ENCODE results near the gene DYTN.

DYTN gene

DNA sequence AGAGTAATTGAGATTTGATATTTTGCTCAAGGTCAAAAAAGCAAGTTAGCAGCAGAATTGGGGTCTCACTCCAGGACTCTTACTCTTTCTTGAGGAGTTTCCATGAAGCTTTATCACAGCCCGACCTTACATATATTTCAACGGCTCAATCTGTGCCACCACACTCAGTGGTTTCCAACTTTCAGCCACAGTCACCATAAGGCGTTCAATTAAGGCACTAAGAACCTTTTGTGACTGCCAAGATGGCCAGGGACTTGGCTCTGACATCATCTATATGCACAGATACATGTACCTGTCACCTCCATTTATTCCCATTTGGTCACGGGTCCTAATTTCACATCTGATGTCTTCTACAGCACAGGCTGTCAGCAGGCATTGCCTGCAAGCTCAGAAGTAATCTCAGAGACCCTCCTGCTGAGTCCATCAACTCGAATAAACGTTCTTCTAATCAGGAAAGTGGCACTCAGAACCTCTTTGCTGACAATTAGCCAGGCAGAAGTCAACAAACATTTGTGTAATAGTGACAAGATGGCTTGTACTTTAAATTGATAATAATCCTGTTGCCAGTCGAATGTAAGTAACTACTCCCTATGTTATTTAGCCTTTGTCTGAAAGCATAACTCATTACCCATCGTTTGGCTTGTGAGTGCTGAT, 16.1 kb downstream of the DYTN start:
- no peak for DNase-seq (ENCODE audit: extremely low read depth in 1 of 2, low read depth in 1 of 2)

- no peak for DNase-seq (ENCODE audit: extremely low read depth in 1 of 2, low read depth in 1 of 2)
Observed at GRCh38 chr2:206700156-206700555, 18.0 kb downstream of the DYTN start.

- DNase-seq (ENCODE audit: extremely low read depth in 1 of 2, low read depth in 1 of 2): no peak
Observed at GRCh38 chr2:206698811-206699210, 19.4 kb downstream of the DYTN start.

GRCh38 chr2:206696910-206697309, 21.3 kb downstream of the DYTN start:
- no peak for DNase-seq (ENCODE audit: extremely low read depth in 1 of 2, low read depth in 1 of 2)

- no peak for DNase-seq (ENCODE audit: extremely low read depth in 1 of 2, low read depth in 1 of 2)
Observed at GRCh38 chr2:206693399-206694137, 24.6 kb downstream of the DYTN start.

DNA sequence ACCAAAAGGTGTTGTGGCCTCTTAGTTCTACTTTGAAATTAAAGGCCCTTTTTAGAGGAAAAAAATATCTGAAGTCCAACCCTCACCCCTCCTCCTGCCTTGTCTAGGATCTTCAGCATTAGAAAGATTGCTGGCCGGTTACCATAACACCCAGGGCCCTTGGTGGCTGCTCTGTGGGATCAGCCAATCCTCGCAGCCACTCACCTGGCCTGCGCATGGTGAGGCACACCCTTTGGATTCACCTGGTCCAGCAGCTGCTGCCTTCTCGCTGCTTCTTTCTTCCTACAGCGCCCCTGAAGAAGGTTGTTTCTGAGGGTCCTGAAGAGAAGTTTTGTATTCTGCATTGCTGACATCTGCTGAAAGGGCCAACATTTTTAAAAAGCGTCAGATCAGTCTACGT, 25.2 kb downstream of the DYTN start:
- DNase-seq (ENCODE audit: extremely low read depth in 1 of 2, low read depth in 1 of 2): no peak

DNA sequence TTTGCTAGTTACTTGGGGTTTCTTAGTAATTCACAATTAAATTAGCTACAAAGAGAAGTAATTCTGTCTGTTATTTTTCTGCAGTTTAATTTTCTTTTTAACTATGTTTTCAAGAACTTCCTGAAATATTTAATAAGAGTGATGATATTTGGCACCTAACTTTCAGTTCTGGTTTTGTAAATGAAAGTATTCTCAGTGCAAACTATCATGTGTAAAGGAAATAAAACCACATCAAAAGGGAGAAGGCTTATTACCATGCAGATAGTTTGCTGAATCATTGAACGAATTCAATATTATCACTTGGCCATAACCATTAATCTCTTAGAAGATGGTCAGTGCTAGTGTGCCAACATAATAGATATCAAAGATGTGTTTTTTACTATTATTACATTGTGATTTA, 29.2 kb downstream of the DYTN start:
- no peak for DNase-seq (ENCODE audit: extremely low read depth in 1 of 2, low read depth in 1 of 2)

DNA sequence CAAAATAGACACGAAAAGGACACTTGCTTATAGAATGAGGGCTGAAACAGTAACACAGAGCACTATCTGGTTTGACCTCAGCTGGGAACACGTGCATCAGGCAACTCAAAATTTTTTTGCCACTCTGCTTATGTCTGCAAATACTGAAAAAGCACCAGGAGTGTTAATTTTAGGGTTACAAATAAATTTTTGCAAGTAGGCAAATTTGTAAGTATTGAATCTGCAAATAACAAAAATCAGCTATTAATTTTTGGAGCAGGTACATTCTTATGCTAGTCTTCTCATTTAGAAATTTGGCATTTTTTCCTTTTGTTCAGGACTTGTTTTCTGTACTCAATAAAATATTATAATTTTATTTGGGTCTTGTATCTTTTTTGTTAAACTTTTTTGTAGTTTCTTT, 29.7 kb downstream of the DYTN start:
- DNase-seq (ENCODE audit: extremely low read depth in 1 of 2, low read depth in 1 of 2): no peak

DNA sequence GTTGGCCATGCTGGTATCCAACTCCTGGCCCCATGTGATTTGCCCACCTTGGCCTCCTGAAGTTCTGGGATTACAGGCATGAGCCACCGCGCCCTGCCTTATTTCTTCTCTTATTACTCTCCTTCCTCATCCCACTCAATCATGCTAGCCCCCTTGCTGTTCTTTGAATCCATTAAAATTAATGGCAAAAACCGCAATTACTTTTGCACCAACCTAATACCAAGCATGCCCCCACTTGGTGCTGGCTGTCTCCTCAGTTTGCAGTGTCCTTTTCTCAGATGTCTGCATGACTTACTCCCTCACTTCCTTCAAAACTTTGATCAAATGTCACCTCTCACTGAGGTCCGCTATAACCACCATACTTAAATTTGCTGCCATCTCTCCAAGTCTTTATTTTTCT, 34.6 kb downstream of the DYTN start:
- no peak for DNase-seq (ENCODE audit: extremely low read depth in 1 of 2, low read depth in 1 of 2)

DNA sequence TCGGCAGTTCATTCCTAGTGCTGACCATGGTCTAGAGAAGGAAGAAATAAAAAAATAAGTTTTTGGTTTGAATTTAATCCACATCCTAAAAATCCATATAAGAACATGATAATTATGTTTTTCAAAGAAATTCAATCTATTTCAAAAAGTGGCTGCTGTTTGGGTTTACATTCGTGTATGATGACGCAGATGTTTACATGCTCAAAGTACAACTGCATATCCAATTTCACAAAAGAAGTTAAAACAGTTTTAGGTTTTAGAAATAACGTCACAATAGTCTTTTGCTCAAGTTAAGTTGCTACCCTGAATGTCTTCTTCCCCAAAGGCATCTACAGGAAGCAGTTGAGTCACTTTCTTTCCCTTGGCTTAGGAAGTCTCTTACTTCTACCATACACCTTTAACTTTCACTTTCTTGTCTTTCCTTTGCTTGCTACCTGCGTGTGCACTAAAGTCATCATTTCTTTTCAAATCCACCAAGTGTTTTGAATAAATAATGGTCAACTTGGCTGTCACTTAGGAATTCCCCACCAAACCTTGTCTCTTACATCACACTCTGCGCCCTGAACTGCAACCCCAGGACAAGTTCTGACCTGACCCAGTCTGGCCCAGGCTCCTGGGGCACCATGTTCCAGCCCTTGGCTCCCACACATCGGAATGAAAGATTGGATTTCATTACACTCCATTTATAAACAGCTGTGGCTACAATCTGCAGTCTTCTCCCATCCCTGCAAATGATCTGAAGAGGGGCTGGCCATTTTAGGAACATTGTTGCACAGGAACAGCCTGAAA, 47.5 kb downstream of the DYTN start:
- DNase-seq (ENCODE audit: extremely low read depth in 1 of 2, low read depth in 1 of 2): no peak

GRCh38 chr2:206665251-206665650, 52.9 kb downstream of the DYTN start:
- no peak for DNase-seq (ENCODE audit: extremely low read depth in 1 of 2, low read depth in 1 of 2)

DNA sequence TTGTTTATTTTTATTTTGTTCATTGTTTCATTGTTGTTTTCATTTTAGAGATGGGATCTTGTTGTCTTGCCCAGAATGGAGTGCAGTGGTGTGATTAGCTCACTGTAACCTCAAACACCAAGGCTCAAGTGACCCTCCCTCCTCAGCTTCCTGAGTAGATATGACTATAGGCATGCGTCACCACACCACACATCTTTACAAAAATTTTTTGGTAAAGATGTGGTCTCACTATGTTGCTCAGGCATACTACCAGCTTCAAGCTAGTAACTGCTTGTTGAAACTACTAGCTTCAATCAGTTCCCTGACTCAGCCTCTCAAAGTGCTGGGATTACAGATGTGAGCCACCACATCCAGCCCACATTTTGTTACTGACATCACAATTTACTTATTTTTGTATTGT, 61.1 kb downstream of the DYTN start:
- DNase-seq (ENCODE audit: extremely low read depth in 1 of 2, low read depth in 1 of 2): no peak

GRCh38 chr2:206647985-206648384, 70.2 kb downstream of the DYTN start:
- DNase-seq (ENCODE audit: extremely low read depth in 1 of 2, low read depth in 1 of 2): no peak

DNA sequence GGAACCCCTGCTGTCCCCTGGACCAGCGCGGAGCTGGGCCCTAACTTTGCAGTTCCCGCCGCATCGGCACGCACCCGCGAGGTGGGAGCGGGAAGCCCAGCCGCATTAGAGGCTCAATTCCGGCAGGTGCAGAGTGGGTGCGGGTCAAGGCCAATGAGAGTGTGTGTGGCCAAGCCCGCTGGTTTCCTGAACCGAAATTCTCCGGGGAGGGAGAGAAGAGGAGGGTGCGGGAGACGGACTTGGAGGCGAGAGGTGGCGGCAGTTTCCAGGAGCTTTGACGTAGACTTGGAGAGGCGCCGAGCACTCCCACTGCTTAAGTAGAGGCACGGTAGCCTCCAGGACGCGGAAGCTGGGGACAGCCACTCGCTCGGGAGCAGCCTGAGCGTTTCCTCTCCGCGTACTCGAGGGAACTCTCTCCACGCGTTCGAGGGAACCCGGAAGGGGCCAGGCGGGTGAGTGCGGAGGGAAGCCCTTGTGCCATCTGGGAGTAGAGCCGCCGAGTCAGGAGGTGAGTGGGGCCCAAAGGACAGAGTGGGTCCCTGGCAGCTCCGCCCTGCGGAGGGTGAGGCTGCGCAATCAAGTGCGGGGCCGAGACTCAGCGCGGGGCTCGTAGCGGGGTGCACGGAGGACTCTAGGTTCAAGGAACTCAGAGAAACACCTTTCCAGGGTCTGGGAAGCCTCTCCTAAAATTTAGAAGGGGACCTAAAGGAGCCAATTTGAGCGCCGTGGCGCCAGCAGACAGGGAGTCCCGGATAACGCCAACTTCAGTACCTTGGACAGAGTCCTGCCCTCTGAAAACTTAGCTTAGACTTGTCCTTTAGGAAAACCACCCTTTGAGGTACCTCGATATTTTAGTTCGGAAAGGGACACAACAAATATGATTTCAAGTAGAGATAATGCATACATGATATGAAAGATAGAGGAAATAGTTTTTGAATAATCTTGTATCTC, 75.8 kb downstream of the DYTN start, which contains the start of gene FAM237A:
Gene FAM237A (plus strand): TSS at position 413 of the 951 bp plus-strand sequence. CDS start 1,750 bp downstream, outside the sequence.
- no peak for DNase-seq (ENCODE audit: extremely low read depth in 1 of 2, low read depth in 1 of 2)

DNA sequence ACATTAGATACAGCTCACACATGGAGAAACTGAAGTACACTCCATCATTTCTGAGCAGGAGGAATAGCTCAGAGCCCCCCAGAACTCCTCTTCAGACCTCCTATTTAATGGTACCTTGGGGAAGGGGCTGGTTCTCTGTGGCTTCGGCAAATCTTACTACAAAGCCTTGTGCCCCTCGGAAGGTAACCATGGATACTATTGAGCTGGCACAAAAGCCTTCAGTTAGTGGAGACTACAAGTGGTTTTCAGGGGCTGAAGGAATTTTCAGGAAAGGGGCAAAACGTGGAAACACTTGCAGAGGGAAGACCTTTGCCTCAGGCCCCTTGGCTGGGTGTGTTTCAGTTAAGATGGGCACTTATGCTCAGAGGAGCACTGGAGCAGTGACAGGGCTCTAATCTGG, 77.0 kb downstream of the DYTN start:
- DNase-seq (ENCODE audit: extremely low read depth in 1 of 2, low read depth in 1 of 2): no peak

- no peak for DNase-seq (ENCODE audit: extremely low read depth in 1 of 2, low read depth in 1 of 2)
Observed at GRCh38 chr2:206639636-206640035, 78.6 kb downstream of the DYTN start.

DNA sequence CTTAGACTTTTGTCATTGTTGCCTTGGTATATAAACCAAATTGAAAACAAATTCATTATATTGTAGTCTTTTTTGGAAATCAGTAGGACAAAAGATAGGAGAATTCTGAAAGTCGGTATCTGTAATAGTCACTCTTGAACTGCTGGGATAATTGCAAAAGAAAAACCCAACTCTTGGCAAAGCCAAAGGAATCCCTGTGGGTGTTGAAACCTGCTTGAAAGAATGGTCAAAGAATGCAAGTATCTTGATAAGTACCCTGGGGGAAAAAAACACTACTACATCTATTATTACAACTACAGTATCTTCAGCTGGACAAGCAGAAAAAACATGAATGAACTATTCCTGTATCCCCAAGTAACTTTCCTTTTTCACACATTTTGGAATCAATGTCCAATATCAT, 83.2 kb downstream of the DYTN start:
- no peak for DNase-seq (ENCODE audit: extremely low read depth in 1 of 2, low read depth in 1 of 2)

- no peak for DNase-seq (ENCODE audit: extremely low read depth in 1 of 2, low read depth in 1 of 2)
Observed at GRCh38 chr2:206631340-206631739, 86.9 kb downstream of the DYTN start.

GRCh38 chr2:206627632-206628031, 90.6 kb downstream of the DYTN start:
- no peak for DNase-seq (ENCODE audit: extremely low read depth in 1 of 2, low read depth in 1 of 2)

DNA sequence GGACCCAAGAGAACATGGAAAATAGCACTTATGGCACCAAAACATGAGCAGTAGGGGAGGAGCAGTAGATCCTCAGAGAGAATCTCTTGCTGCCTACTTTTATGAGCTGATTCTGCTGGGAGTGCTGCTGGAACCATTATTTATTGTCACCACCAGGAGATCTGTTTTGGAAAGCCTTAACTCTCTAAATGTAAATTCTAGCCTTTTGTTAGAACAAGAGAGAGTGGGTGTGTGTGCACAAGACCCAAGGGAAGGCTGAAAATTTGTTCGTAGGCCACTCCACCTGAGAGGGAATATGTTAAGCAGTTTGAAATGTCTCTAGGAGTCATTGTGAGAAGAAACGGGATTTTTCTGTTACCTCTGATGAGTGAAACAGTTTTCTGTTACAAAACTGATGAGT, 92.1 kb downstream of the DYTN start:
- no peak for DNase-seq (ENCODE audit: extremely low read depth in 1 of 2, low read depth in 1 of 2)

DNA sequence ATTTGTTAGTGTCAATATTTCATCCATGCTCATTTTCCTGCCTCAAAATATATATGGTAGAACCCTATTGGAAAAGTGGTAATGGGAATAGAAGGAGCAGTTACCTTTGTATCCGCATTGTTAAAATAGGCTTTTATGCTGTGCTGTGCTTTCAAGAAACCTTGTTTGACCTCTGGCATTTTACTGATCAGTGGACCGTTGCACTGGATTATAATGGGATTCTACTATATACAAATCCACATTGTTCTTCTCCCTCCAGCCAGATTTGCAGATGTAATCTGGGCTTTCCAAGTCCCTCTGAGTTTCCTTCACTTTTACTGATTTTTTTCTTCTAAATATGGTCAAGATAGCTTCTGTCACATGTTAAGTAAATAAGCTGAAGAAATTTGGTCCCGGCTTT, 99.2 kb downstream of the DYTN start:
- DNase-seq (ENCODE audit: extremely low read depth in 1 of 2, low read depth in 1 of 2): no peak
